ENCODE results near the gene TMPRSS4. TPM values are rescaled to one million over a fixed set of nuclear protein-coding genes. Genes with fewer than 3 reads are reported as not detected.

Gene TMPRSS4
- polyA plus RNA-seq, 2 donors: 101 to 129 TPM

- peaks cover 3 to 11% of the 10 kb centered on the region in 2 donors for H3K4me1 ChIP-seq (ENCODE audit: control insufficient read depth in 2 of 2, insufficient read depth in 2 of 2, low read length in 1 of 2)
These were observed 11.1 kb downstream of the TMPRSS4 start for GRCh38 chr11:118087931-118088330.

DNA sequence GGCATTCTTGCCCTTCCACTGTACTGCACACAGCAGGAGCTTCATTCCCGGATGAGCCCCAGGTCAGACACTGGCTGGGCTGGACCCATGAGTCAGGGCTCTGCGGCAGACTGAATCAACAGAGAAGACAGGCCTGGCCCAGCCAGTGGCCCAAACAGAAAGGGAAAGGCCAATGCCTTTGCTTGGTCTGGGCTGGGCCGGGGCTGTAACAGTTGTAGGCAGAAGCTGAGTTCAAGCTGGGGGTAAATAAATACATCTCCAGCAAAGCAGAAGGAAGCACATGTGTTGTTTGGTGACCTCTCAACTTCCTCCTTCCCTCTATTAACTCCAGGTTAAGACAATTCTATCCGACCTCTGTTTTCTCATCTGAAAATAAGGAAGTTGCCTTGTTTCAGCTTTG, 11.7 kb downstream of the TMPRSS4 start:
- Histone ChIP-seq H3K9me3 (ENCODE audit: control insufficient read depth in 2 of 2, insufficient read depth in 1 of 2, low read depth in 1 of 2, low read length in 1 of 2) (peaks cover 0 to 7% of the 10 kb centered on the region in 2 donors), H3K4me1 (ENCODE audit: control insufficient read depth in 2 of 2, insufficient read depth in 2 of 2, low read length in 1 of 2) (peaks cover 3 to 13% of the 10 kb centered on the region in 2 donors), H3K36me3 (ENCODE audit: control insufficient read depth in 2 of 2, insufficient read depth in 2 of 2, low read length in 1 of 2) (peaks cover 0 to 8% of the 10 kb centered on the region in 2 donors), H3K27me3 (ENCODE audit: control insufficient read depth in 1 of 2, insufficient read depth in 2 of 2, low read length in 2 of 2) (no peaks in the 10 kb centered on the region), H3K27ac (ENCODE audit: low read depth in 2 of 2, low read length in 1 of 2) (no peak overlapping the region), H3K4me3 (ENCODE audit: low read depth in 1 of 2, low read length in 2 of 2) (no peak overlapping the region)
- 54 to 58% methylated on average over 4 of the region's 4 CpGs for WGBS, 2 donors

More at GRCh38 chr11:118087931-118088330, 11.1 kb downstream of the TMPRSS4 start:
- H3K4me3 ChIP-seq (ENCODE audit: low read depth in 1 of 2, low read length in 2 of 2): no peak overlapping the region
- no peak overlapping the region for H3K27ac ChIP-seq (ENCODE audit: low read depth in 2 of 2, low read length in 1 of 2)
- 89 to 92% methylated on average over 6 of the region's 6 CpGs for WGBS, 2 donors
- H3K36me3 ChIP-seq (ENCODE audit: control insufficient read depth in 2 of 2, insufficient read depth in 2 of 2, low read length in 1 of 2): peaks cover 0 to 11% of the 10 kb centered on the region in 2 donors
- no peaks in the 10 kb centered on the region for H3K27me3 ChIP-seq (ENCODE audit: control insufficient read depth in 1 of 2, insufficient read depth in 2 of 2, low read length in 2 of 2)
- H3K9me3 ChIP-seq (ENCODE audit: control insufficient read depth in 2 of 2, insufficient read depth in 1 of 2, low read depth in 1 of 2, low read length in 1 of 2): peaks cover 0 to 7% of the 10 kb centered on the region in 2 donors

DNA sequence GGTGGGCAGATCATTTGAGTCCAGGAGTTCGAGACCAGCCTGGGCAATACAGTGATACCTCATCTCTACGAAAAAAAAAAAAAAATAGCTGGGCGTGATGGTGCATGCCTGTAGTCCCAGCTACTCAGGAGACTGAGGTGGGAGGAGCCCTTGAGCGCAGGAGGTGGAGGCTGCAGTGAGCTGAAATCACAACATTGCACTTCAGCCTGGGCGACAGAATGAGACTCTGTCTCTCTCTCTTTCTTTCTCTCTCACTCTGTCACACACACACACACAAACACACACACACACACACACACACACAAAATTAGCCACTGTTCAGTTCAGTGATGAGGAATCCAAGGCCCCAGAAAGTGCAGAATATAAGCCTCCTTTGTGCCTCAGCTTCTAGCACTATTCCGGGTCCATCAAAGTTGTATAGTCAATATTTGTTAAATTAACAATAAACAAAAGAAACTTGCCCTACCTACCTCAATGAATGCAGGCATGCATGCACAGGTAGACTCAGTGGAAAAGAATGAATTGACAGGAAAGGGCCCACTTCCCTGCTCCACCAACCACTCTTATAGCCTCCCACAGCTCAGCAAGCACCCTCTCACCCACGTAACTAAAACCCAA, 13.8 kb downstream of the TMPRSS4 start:
- peaks cover 3 to 11% of the 10 kb centered on the region in 2 donors for H3K4me1 ChIP-seq (ENCODE audit: control insufficient read depth in 2 of 2, insufficient read depth in 2 of 2, low read length in 1 of 2)
- H3K36me3 ChIP-seq (ENCODE audit: control insufficient read depth in 2 of 2, insufficient read depth in 2 of 2, low read length in 1 of 2): peaks cover 0 to 14% of the 10 kb centered on the region in 2 donors
- H3K4me3 ChIP-seq (ENCODE audit: low read depth in 1 of 2, low read length in 2 of 2): no peak overlapping the region
- no peak overlapping the region for H3K27ac ChIP-seq (ENCODE audit: low read depth in 2 of 2, low read length in 1 of 2)
- H3K27me3 ChIP-seq (ENCODE audit: control insufficient read depth in 1 of 2, insufficient read depth in 2 of 2, low read length in 2 of 2): no peaks in the 10 kb centered on the region
- 61 to 67% methylated on average over 7 of the region's 7 CpGs for WGBS, 2 donors
- H3K9me3 ChIP-seq (ENCODE audit: control insufficient read depth in 2 of 2, insufficient read depth in 1 of 2, low read depth in 1 of 2, low read length in 1 of 2): peaks cover 0 to 7% of the 10 kb centered on the region in 2 donors

DNA sequence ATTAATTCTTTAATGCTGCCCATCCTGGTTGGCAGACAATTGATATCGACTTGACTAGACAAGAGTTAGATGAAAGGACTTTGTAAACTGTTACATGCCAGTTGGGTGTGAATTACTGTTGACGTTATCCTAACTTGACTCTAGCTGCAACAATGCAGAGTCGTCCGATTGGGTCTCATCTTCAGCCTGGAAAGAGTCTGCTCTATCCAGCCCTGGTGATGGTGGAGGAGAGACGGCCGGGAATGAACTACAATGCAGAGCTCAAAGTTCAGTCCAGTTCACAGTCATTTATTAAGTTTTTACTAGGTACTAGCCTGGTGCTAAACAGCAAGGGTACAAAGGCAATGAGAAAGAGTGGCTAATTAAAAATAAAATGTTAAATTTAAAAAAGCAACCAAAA, 14.8 kb downstream of the TMPRSS4 start:
- H3K27ac ChIP-seq (ENCODE audit: low read depth in 2 of 2, low read length in 1 of 2): no peak overlapping the region
- peaks cover 0 to 9% of the 10 kb centered on the region in 2 donors for H3K36me3 ChIP-seq (ENCODE audit: control insufficient read depth in 2 of 2, insufficient read depth in 2 of 2, low read length in 1 of 2)
- no peaks in the 10 kb centered on the region for H3K27me3 ChIP-seq (ENCODE audit: control insufficient read depth in 1 of 2, insufficient read depth in 2 of 2, low read length in 2 of 2)
- peaks cover 3 to 11% of the 10 kb centered on the region in 2 donors for H3K4me1 ChIP-seq (ENCODE audit: control insufficient read depth in 2 of 2, insufficient read depth in 2 of 2, low read length in 1 of 2)
- H3K9me3 ChIP-seq (ENCODE audit: control insufficient read depth in 2 of 2, insufficient read depth in 1 of 2, low read depth in 1 of 2, low read length in 1 of 2): peaks cover 0 to 5% of the 10 kb centered on the region in 2 donors
- H3K4me3 ChIP-seq (ENCODE audit: low read depth in 1 of 2, low read length in 2 of 2): no peak overlapping the region
- 44 to 51% methylated on average over 6 of the region's 6 CpGs for WGBS, 2 donors

DNA sequence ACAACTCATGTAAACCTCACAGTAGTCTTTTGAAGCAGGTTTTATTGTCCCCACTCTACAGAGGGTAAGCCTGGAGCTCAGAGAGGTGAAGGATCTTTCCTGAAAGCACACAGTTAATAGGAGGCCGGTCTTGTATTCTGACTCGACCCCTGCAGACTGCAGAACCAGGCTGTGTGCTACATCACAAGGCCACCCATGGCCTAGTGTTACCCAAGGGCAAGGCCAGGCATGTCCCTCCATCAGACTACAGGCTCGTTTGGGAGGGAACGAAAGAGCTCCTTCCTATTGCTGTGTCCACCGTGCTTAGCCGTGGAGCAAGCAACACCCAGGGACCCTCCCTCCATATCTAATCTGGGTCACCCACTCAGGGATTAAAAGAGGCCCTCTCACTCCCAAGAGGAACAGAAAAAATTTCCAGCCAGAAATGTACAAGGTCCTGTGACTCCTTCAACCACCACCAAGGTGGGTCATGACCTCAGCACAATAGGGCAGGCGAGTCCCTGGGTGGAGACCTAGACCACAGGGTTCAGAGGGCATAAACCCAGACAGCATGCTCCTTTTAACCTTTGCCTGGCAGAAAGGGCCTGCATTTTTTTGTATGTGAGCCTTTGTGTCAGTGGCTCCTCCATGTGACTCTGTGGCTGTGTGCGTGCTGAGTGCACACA, 16.2 kb downstream of the TMPRSS4 start:
- 61 to 64% methylated on average over 8 of the region's 8 CpGs for WGBS, 2 donors
- Histone ChIP-seq H3K36me3 (ENCODE audit: control insufficient read depth in 2 of 2, insufficient read depth in 2 of 2, low read length in 1 of 2) (peaks cover 0 to 11% of the 10 kb centered on the region in 2 donors), H3K27ac (ENCODE audit: low read depth in 2 of 2, low read length in 1 of 2) (no peak overlapping the region), H3K27me3 (ENCODE audit: control insufficient read depth in 1 of 2, insufficient read depth in 2 of 2, low read length in 2 of 2) (no peaks in the 10 kb centered on the region), H3K9me3 (ENCODE audit: control insufficient read depth in 2 of 2, insufficient read depth in 1 of 2, low read depth in 1 of 2, low read length in 1 of 2) (no peaks in the 10 kb centered on the region), H3K4me1 (ENCODE audit: control insufficient read depth in 2 of 2, insufficient read depth in 2 of 2, low read length in 1 of 2) (peaks cover 0 to 11% of the 10 kb centered on the region in 2 donors), H3K4me3 (ENCODE audit: low read depth in 1 of 2, low read length in 2 of 2) (no peak overlapping the region)

DNA sequence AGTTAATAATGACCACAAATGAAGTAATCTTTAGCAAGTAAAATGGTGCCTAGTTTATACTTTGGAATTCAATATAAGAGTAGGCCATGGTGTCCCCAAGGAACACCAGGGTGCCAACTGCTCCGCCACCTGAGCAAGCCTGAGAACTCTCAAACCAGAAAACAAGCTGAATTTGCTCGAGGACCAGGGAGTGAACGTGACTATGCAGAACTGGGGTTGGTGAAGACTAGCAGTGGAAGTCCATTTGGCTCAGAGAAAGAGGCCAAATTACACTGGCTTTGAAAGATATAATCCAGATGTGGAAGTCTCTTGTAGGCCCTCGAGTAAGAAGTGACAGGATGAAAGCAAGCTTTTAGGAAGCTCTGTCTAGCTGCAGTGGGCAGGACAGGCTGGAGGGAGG, 18.6 kb downstream of the TMPRSS4 start:
- WGBS, 2 donors: 73 to 75% methylated on average over 4 of the region's 4 CpGs
- Histone ChIP-seq H3K27ac (ENCODE audit: low read depth in 2 of 2, low read length in 1 of 2) (no peak overlapping the region), H3K36me3 (ENCODE audit: control insufficient read depth in 2 of 2, insufficient read depth in 2 of 2, low read length in 1 of 2) (peaks cover 0 to 20% of the 10 kb centered on the region in 2 donors), H3K27me3 (ENCODE audit: control insufficient read depth in 1 of 2, insufficient read depth in 2 of 2, low read length in 2 of 2) (no peaks in the 10 kb centered on the region), H3K4me1 (ENCODE audit: control insufficient read depth in 2 of 2, insufficient read depth in 2 of 2, low read length in 1 of 2) (peaks cover 0 to 5% of the 10 kb centered on the region in 2 donors), H3K4me3 (ENCODE audit: low read depth in 1 of 2, low read length in 2 of 2) (no peak overlapping the region), H3K9me3 (ENCODE audit: control insufficient read depth in 2 of 2, insufficient read depth in 1 of 2, low read depth in 1 of 2, low read length in 1 of 2) (no peaks in the 10 kb centered on the region)

DNA sequence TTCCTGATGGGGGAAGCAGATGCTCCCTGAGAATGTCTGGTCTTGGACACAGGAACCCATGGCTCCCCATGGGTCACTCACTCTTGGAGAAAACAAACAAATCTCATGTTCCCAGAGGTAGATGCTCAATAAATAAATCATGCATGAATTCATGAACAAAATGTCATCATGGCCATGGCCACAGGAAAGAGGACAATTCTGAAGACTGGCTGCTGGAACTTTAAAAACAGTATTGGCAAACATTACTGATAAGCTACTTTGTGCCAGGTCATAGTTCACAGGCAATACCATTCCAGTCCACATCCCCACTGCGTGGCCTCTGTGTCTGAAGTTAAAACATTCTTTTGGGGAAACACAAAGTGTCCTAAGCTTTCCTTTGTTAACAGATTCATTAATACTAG, 19.1 kb downstream of the TMPRSS4 start:
- H3K36me3 ChIP-seq (ENCODE audit: control insufficient read depth in 2 of 2, insufficient read depth in 2 of 2, low read length in 1 of 2): peaks cover 0 to 20% of the 10 kb centered on the region in 2 donors

GRCh38 chr11:118098996-118099837, 22.3 kb downstream of the TMPRSS4 start:
- H3K9me3 ChIP-seq (ENCODE audit: control insufficient read depth in 2 of 2, insufficient read depth in 1 of 2, low read depth in 1 of 2, low read length in 1 of 2): no peaks in the 10 kb centered on the region
- no peaks in the 10 kb centered on the region for H3K27me3 ChIP-seq (ENCODE audit: control insufficient read depth in 1 of 2, insufficient read depth in 2 of 2, low read length in 2 of 2)
- H3K4me1 ChIP-seq (ENCODE audit: control insufficient read depth in 2 of 2, insufficient read depth in 2 of 2, low read length in 1 of 2): no peaks in the 10 kb centered on the region
- H3K4me3 ChIP-seq (ENCODE audit: low read depth in 1 of 2, low read length in 2 of 2): no peak overlapping the region
- peaks cover 0 to 31% of the 10 kb centered on the region in 2 donors for H3K36me3 ChIP-seq (ENCODE audit: control insufficient read depth in 2 of 2, insufficient read depth in 2 of 2, low read length in 1 of 2)
- H3K27ac ChIP-seq (ENCODE audit: low read depth in 2 of 2, low read length in 1 of 2): no peak overlapping the region
- 69 to 75% methylated on average over 10 to 11 of the region's 11 CpGs for WGBS, 2 donors

More for the DNA sequence above, 19.1 kb downstream of the TMPRSS4 start:
- Histone ChIP-seq H3K27me3 (ENCODE audit: control insufficient read depth in 1 of 2, insufficient read depth in 2 of 2, low read length in 2 of 2) (no peaks in the 10 kb centered on the region), H3K4me1 (ENCODE audit: control insufficient read depth in 2 of 2, insufficient read depth in 2 of 2, low read length in 1 of 2) (peaks cover 0 to 5% of the 10 kb centered on the region in 2 donors), H3K9me3 (ENCODE audit: control insufficient read depth in 2 of 2, insufficient read depth in 1 of 2, low read depth in 1 of 2, low read length in 1 of 2) (no peaks in the 10 kb centered on the region), H3K4me3 (ENCODE audit: low read depth in 1 of 2, low read length in 2 of 2) (no peak overlapping the region), H3K27ac (ENCODE audit: low read depth in 2 of 2, low read length in 1 of 2) (no peak overlapping the region)
- 0 to 25% methylated on average over 1 of the region's 1 CpG for WGBS, 2 donors

GRCh38 chr11:118099838-118100556, 23.1 kb downstream of the TMPRSS4 start:
- Histone ChIP-seq H3K9me3 (ENCODE audit: control insufficient read depth in 2 of 2, insufficient read depth in 1 of 2, low read depth in 1 of 2, low read length in 1 of 2) (no peaks in the 10 kb centered on the region), H3K27ac (ENCODE audit: low read depth in 2 of 2, low read length in 1 of 2) (no peak overlapping the region), H3K4me1 (ENCODE audit: control insufficient read depth in 2 of 2, insufficient read depth in 2 of 2, low read length in 1 of 2) (no peaks in the 10 kb centered on the region), H3K36me3 (ENCODE audit: control insufficient read depth in 2 of 2, insufficient read depth in 2 of 2, low read length in 1 of 2) (peaks cover 0 to 26% of the 10 kb centered on the region in 2 donors), H3K4me3 (ENCODE audit: low read depth in 1 of 2, low read length in 2 of 2) (no peak overlapping the region), H3K27me3 (ENCODE audit: control insufficient read depth in 1 of 2, insufficient read depth in 2 of 2, low read length in 2 of 2) (no peaks in the 10 kb centered on the region)
- 83 to 85% methylated on average over 10 of the region's 10 CpGs for WGBS, 2 donors

All from esophagus (tissue), 2 donors.